GDM1 (cell line): ENCODE measurements around the gene USP48.
"Not testable (repeated sequence)": the region's sequence is repeated elsewhere in the genome, so short reads cannot be mapped to it uniquely, and the experiment has no call there.

Source experiments
- DNase-seq: peaks from one replicate; lab custom pipeline; 2025; lab: John Stamatoyannopoulos, UW

USP48 gene

DNA sequence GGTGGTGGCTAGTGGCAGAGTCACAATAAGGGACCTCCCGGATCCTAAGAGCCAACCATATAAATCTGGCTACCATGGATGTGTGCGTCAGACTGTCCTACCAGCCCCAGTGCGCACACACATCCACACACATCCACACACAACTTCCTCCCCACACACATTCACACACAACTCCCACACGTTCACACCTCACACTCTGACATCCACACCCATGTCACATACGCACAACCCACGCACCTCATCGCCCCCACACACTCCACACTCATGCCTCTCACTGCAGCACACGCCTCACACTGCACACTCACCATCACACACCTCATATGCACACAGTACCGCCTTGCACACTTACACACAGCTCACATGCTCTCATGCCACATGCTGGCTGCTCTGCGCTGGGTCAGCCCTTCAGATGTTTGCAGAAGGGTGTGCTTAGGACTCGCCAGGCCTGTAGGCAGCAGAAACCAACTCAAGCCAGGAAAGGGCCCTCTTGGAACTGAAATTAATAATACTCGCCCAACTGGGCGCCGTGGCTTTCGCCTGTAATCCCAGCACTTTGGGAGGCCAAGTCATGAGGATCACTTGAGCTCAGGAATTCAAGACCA, 32.1 kb upstream of the USP48 start:
- no peak for DNase-seq

DNA sequence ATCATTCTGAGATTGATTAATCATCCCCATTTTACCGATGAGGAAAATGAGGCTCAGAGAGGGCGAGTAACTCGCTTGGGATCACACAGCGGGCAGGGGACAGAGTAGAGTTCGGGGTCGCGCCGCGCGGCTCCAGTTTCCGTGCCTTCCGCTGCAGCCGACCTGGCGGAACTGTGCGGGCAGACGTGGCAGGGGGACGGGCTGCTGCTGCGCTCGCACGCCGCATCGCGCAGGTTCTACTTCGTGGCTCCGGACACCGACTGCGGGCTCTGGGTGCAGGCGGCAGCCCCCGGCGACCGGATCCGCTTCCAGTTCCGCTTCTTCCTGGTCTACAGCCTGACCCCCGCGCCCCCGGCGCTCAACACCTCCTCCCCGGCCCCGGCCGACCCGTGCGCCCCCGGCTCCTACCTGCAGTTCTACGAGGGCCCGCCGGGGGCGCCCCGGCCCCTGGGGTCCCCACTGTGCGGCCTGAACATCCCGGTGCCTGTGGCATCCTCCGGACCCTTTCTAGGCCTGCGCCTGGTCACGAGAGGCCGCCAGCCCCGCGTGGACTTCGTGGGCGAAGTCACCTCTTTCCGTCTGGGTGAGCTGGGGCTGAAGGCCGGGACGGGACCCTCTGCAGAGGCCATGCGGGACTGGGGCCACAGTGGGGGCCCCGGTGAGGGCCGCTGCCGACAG, 31.4 kb upstream of the USP48 start:
- no peak for DNase-seq

DNA sequence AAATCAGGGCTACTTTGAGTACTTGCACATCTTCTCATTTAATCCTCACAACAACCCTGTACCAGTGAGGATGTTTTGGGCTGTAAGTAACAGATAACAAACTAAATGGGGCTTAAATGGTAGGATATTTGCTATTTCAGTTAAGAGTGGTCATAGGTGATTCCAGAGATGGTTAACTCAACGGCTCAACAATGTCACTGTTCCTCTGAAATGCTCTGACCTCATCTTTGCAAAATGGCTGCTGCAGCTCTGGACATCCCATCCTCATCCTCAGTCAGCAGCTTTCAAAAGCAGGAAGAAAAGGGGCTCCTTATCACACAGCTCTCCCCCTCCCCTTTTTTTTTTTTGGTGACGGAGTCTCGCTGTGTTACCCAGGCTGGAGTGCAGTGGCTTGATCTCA, 30.6 kb upstream of the USP48 start:
- DNase-seq = no peak

DNA sequence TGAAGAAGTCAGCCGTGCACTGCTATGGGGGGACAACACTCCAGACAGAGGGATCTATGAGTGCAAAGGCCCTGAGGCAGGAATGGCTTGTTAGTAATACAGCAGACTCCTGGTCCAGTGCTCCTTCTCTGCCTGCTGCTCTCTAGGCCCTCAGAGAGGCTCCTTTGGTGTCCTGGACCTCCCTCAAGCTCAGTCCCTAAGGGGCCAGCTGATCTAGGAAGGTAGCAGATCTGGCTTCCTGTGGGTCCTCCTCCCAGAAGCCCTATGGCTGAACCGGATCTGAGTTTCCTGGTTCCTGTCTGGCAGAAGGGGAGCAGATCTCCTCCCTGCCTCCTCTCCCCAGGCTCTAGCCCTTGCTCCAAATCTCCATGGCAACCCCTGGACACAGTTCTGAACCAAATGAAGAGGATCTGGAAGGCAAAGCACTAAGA, 28.9 kb upstream of the USP48 start, which contains the start of gene LDLRAD2:
Gene LDLRAD2 (plus strand): TSS at position 391 of the 431 bp plus-strand sequence. CDS start 187 bp downstream, outside the sequence.
- no peak for DNase-seq

DNA sequence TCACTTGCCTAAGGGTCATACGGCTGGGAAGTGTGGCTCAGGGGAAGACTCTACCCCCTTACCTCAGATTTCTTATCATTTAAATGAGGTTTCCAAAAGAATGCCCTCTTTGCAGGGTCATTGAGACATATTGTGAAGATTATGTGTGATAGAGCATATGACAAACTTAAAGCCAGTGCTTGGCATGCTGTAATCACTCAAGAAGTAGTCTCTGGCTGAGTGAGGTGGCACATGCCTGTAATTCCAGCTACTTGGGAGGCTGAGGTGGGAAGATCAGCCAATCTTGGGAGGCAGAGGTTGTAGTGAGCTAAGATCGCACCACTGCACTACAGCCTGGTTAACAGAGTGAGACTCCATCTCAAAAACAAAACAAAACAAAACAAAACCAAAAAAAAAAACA, 21.6 kb upstream of the USP48 start:
- DNase-seq = no peak

DNA sequence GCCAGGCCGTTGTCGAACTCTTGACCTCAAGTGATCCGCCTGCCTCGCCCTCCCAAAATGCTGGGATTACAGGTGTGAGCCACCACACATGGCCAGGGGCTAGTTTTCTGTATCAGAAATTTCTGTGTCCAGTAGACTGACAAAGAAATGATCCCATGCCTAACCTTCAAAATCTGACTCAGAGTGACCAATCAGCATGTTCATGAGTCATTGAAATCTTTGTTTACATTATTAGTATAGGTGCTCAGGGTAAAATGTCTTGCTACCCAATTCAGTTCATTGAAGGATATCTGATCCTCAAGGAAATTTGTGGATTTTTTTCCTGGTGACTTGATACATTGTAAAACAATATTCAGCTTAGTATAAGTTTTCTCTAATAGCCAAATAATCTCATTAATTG, 18.2 kb upstream of the USP48 start:
- DNase-seq = no peak

DNA sequence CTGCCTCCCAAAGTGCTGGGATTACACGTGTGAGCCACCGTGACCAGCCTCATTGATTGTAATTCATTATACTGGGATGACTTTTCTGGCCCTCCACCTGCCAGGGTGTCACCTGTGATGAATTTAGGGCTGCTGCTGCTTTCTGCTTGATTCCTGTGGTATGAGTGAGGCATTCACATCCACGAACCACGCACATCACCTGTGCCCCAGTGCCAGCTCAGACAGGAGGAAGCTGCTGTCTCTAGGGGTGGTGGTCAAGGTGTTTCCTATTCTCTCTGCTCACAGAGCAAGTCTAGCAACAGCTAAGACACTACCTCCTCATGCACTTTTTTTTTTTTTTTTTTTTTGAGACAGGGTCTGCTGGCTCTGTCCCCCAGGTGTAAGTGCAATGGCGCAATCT, 16.8 kb upstream of the USP48 start:
- DNase-seq = no peak

DNA sequence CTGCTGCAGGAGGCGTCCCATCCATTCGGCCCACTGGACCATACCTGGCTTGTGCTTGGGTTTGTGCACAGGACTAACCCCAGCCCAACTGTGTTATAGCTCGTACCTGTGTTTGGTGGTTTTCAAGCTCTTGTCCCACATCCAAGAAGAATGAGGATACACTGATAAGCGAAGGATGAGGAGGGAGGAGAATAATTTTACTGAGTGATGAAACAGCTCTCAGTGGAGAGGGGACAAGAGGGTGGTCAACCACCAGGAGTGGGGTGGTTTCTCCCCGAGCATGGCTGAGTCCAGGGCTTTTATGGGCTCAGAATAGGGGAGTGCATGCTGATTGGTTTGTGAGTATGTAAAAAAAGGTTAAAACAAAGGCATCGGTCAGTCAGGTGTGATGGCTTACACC, 12.1 kb upstream of the USP48 start:
- no peak for DNase-seq

DNA sequence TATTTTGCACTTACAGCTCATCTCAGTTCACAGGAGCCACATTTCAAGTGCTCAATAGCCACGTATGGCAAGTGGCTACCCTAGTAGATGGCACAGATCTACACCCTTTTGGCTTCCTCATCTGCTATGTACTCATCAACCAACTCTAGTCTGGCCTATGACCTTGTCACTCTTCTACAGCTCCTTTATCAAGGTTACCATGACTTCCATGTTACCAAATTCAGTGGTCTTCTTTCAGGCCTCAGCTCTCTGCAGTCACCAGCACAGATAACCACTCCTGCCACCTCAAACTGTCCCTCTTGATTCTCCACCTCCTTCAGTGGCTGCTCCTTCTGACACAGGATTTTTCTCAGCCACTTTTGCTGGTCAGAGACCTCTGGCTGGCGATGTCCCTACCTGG, 11.7 kb upstream of the USP48 start:
- DNase-seq = no peak

DNA sequence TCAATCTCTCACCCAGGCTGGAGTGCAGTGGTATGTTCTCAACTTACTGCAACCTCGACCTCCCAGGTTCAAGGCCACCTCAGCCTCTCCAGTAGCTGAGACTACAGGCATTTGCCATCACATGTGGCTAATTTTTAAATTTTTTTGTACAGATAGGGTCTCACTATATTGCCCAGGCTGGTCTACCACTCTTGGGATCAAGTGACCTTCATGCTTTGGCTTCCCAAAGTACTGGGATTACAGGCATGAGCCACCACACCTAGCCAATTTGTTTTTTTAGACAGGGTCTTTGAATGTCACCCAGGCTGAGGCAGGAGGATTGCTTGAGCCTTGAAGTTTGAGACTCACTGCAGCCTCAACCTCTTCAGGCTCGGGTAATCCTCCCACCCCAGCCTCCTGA, 10.2 kb upstream of the USP48 start:
- no peak for DNase-seq

DNA sequence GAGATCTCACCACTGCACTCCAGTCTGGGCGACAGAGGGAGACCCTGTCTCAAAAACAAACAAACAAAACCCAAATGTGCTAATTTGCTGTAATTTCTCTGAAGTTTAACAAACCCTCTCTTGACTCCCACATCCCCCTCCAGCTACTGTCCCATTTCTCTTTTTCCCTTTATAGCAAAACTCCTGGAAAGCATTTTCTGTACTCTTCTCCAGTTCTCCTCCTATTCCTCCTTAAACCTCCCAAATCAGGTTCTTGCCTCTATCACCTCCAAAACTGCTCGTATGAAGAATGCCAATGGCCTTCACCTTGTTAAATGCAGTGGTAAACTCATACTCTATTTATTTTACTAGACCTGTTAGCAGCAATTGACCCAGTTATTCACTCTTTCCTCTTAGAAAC, 3.7 kb upstream of the USP48 start:
- no peak for DNase-seq

DNA sequence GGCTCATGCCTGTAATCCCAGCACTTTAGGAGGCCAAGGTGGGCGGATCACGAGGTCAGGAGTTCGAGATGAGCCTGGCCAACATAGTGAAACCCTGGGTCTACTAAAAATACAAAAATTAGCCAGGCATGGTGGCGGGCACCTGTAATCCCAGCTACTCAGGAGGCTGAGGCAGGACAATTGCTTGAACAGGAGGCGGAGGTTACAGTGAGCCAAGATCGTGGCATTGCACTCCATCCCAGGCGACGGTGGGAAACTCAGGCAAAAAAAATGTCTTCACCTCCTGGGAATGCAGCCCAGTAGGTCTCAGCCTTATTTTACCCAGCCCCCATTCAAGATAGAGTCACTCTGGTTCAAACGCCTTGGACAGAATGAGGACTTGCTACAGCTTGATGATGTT, 2.8 kb upstream of the USP48 start:
- DNase-seq = not testable (repeated sequence)

DNA sequence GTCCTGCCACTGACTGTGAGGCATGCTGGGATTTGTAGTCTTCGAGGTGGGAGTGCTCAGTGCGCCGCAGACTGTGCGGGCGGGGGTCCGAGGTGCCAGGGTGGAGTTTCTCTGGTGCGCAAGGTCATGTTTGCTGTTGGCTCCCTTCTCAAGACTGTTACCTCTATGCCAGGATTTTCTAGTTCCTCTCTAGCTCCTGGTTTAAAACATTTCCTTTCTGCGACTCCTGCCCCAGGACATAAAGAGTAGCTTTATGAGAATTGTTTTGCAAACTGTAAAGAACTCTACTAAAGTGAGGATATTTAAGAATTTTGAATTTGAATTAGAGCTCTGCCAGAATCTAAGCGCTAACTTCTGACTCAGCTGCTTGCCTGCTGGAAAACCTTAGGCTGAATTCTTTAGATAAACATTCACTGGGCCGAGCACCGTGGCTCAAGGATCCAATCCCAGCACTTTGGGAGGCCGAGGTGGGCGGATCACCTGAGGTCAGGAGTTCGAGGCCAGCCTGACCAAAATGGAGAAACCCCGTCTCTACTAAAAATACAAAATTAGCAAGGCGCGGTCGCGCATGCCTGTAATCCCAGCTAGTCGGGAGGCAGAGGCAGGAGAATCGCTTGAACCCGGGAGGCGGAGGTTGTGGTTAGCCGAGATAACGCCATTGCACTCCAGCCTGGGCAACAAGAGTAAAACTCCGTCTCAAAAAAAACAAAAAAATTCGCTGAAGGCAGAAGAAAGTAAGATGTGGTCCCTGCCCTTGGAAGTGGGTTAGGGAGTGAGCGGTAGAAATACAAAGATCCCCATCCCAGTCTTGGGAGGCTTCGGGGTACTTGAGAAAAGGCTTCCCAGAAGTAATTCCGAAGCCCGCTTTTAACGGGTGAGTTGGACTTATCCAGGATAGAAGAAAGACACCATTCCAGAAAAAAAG, 992 bp upstream of the USP48 start:
- peak; percentile 94 for DNase-seq

DNA sequence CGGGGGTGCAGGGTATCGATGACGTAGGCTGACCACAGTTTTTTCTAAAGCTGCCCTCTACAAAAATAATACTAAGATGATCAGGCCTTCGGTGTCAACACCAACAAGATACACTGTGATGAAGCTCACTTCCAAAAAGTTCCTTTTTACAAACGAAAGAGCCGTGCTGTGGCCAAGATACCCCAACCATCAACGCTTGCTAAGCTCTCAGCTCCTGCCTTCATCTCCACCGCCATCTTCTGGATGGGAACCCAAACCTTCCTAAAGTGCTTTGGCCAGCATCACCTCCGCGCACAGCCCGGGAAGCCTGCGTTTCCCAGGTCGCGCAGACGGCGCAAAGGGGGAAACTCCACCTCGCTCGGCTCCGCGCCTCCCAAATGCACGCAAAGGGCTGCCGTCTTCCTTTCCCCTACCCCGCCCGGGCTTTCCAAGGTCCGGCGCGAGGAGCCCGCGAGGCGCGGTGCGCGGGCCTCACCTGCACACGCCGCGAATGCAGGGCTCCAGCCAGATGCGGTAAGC, 541 bp downstream of the USP48 start:
- peak; percentile 19 for DNase-seq

DNA sequence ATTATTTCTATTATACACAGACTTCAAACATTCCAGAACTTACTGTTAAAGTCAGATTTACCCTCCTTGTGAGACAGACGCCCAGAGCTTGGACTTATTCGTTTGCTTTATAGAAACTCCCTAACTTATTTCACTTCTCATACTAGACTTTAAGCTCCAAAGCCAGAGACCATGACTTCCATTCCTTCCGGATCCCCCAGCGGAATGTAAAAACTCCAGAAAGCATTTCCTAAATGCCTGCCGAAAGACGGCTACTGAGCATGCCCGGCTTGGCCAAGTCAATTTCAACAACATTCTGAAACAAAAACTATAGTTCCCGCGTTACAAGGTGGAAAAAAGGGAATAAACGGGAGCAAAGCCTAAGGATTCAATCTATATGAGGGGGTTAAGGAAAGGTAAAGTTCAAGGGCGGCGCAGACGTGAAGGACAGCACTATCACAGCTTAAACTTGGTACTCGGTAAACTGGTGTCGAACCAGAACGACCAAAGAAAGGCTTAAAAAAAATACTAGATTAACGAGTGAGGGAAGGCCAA, 1.1 kb downstream of the USP48 start:
- DNase-seq = no peak

DNA sequence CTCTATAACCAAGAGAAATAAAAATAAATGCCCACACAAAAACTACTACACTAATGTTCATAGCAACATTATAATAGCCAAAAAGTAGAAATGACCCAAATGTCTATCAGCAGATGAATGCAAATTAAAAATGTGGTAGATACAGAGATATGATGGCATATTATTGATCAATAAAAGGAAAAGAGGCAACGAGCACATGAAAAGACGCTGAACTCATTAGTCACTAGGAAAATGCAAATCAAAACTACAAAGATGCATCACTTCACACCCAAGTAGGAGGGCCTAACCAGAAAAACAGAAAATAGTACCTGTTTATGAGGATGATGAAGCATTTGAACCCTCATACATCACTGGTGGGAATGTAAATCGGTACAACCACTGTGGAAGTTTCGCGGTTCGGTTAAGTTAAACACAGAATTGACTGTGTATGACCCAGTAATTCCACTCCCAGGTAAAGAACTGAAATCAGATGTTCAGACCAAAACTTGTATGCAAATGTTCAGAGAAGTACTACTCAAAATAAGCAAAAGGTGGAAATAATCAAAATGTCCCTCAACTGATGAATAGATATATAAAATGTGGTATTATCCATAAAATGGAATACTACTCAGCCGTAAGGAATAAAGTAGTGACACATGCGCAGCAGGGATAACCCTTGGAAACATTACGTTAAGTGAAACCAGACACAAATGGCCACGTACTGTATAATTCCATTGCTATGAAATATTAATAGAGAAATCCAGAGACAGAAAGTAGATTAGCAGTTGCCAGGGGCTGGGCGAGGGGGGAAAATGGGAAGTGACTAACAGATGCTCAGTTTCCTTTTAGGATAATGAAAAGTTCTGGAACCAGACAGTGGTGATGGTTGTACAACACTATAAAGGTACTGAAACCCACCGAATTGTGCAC, 3.1 kb downstream of the USP48 start:
- no peak for DNase-seq

DNA sequence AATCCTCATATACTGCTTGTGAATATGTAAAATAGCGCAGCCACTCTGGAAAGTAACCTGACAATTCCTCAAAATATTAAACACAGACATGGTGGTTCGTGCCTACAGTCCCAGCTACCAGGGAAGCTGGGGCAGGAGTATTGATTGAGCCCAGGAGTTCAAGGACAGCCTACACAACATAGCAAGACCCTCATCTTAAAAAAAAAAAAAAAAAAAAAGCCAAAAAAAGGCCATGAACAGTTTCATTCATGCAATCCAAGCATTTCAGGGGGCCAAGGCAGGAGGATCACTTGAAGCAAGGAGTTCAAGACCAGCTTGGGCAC, 4.6 kb downstream of the USP48 start:
- no peak for DNase-seq

DNA sequence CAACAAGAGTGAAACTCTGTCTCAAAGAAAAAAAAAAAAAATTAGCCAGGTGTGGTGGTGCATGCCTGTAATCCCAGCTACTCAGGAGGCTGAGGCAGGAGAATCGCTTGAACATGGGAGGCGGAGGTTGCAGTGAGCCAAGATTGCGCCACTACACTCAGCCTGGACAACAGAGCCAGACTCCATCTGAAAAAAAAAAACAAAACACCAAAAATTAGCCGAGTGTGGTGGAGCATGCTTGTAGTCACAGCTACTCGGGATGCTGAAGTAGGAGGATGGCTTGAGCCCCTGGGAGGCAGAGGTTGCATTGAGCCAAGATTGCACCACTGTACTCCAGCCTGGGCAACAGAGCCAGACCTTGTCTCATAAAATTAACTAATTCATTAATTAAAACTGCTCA, 6.0 kb downstream of the USP48 start:
- not testable (repeated sequence) for DNase-seq

DNA sequence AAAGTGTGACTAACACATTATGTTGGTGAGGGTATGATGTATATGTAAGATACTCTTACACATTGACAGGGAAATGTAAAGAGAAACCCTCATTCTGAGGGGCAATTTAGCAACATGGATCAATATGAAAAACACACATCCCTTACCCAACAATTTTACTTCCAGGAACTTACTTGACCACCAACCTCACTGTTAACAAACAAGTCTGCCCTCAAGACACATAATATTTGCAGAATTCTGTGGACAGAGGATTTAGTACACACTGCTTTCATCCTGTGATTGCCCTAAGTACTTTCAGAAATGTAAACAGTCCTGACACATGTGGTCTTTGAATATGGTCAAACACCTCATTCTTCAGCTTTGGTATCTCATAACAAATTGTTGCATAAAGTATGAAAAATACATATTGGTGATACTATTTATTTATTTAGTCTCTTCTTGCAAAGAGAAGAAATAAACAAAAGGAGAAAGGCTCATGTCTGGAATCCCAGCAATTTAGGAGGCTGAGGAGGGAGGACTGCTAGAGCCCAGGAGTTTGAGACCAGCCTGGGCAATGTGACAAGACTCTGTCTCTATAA, 6.9 kb downstream of the USP48 start:
- no peak for DNase-seq

DNA sequence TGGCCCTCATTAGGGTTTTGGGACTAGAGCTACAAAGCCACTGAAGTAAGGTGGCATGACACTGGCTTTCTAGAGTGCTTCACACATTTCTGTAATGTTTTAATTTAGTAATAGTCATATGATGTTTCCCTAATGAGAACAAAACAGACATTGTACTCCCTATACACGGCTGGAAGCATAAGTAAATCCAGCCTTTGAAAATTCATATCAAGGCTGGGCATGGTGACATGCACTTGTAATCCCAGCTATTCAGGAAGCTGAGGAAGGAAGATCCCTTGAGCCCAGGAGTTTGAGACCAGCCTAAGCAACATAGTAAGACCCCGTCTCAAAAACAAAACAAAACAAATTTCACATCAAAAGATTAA, 7.4 kb downstream of the USP48 start:
- DNase-seq = no peak

DNA sequence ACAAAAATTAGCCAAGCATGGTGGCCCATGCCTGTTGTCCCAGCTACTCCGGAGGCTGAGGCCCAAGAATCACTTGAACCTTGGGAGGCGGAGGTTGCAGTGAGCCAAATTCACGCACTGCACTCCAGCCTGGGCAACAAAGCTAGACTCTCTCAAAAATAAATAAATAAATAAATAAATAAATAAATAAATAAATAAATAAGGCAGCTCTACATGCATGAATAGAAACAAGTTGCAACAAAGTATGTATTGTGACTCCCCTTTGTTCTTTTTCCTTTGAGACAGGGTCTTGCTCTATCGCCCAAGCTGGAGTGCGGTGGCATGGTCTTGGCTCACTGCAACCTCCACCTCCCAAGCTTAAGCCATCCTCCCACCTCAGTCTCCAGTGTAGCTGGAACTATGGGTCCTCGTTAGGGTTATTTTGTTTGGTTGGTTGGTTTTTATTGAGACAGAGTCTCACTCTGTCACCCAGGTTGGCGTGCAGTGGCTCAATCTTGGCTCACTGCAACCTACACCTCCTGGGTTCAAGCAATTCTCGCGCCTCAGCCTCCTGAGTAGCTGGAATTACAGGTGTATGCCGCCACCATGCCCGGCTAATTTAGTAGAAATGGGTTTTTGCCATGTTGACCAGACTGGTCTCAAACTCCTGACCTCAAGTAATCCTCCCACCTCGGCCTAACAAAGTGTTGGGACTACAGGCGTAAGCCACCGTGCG, 8.0 kb downstream of the USP48 start:
- DNase-seq = no peak
